ENCODE measurements around the gene ZNF423.

DNA sequence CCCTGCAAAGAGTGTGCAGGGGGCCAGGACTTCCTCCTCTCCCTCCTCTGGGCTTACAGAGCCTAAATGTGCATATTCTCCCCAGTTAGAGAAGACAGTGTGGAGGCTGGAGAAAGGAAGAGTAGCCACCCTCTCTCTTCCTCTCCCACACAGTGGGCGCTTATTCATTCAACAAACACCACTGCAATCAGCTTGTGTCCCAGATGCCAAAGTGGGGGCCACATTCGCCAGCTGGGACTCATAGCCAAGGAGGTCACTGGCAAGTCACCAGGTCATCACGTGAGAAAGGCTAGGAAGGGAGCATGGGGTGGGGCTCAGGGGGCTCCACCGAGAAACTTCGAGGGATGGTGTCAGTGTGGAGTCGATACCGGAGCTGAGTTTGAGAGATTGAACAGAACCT lies 45.0 kb upstream of the ZNF423 start:
- TF ChIP-seq, protein P1, sequence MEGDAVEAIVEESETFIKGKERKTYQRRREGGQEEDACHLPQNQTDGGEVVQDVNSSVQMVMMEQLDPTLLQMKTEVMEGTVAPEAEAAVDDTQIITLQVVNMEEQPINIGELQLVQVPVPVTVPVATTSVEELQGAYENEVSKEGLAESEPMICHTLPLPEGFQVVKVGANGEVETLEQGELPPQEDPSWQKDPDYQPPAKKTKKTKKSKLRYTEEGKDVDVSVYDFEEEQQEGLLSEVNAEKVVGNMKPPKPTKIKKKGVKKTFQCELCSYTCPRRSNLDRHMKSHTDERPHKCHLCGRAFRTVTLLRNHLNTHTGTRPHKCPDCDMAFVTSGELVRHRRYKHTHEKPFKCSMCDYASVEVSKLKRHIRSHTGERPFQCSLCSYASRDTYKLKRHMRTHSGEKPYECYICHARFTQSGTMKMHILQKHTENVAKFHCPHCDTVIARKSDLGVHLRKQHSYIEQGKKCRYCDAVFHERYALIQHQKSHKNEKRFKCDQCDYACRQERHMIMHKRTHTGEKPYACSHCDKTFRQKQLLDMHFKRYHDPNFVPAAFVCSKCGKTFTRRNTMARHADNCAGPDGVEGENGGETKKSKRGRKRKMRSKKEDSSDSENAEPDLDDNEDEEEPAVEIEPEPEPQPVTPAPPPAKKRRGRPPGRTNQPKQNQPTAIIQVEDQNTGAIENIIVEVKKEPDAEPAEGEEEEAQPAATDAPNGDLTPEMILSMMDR (IDR thresholded peaks at IDR 0.05): no peak
- no peak for TF ChIP-seq POLR2A (IDR thresholded peaks at IDR 0.05)

Measured in lower leg skin (tissue), 3 donors.